ENCODE results near the gene SH3BGRL3. TPM values are rescaled to one million over a fixed set of nuclear protein-coding genes. Genes with fewer than 3 reads are reported as not detected.
A peak's percentile ranks its signal among the peaks of the same experiment; 100 is the strongest.

SH3BGRL3 gene
- total and polyA plus RNA-seq, 2 experiments from 2014 or later: 240 to 2,795 TPM

GRCh38 chr1:26278724-26279455 is 996 bp upstream of the SH3BGRL3 start:
- WGBS, 2 experiments (ENCODE audit: low coverage in 1 of 2, low lambda C conversion rate in 2 of 2, missing lambda C conversion rate in 2 of 2): 7 to 15% methylated on average over 9 of the region's 9 CpGs
- H3K9ac ChIP-seq: peak overlapping the region; percentile 87
- peak overlapping the region; percentile 85 for H3K4me3 ChIP-seq
- peak; percentile 97 for DNase-seq
- no peaks in the 10 kb centered on the region for H3K9me3 ChIP-seq (ENCODE audit: low read depth)
- H2AFZ ChIP-seq: no peak overlapping the region
- peaks cover 73% of the 10 kb centered on the region for H3K4me1 ChIP-seq (ENCODE audit: insufficient read depth)
- peaks cover 34% of the 10 kb centered on the region for H3K79me2 ChIP-seq (ENCODE audit: insufficient read depth)
- H3K27me3 ChIP-seq (replicated peaks; ENCODE audit: insufficient read depth): no peaks in the 10 kb centered on the region
- H3K36me3 ChIP-seq (ENCODE audit: low read depth): 0 out of 2 replicates have a peak, but pooled peaks cover 8% of the 10 kb centered on the region
- no peaks in the 10 kb centered on the region for H3K9me2 ChIP-seq (ENCODE audit: insufficient read depth)
- in situ Hi-C loops (cut with MboI): no loop called here
- H3K27ac ChIP-seq: peak overlapping the region; percentile 95
- TF ChIP-seq EZH2 (IDR thresholded peaks at IDR 0.05; ENCODE audit: insufficient read depth, poor library complexity, severe bottlenecking) (no peak), EZH2phosphoT487 (IDR thresholded peaks at IDR 0.05; ENCODE audit: insufficient read depth, low read depth) (no peak)
- peaks cover 3% of the 10 kb centered on the region; the same call in 1 of the 2 replicates for H4K20me1 ChIP-seq (ENCODE audit: insufficient read depth)
- peak overlapping the region; percentile 90 for H3K4me2 ChIP-seq (ENCODE audit: unreplicated experiment)
- peaks cover 78% of the 10 kb centered on the region for H3F3A ChIP-seq (ENCODE audit: insufficient read depth)

- WGBS, 2 experiments (ENCODE audit: low coverage in 1 of 2, low lambda C conversion rate in 2 of 2, missing lambda C conversion rate in 2 of 2): 5 to 16% methylated on average over 8 to 19 of the region's 20 CpGs
- Histone ChIP-seq H3K36me3 (ENCODE audit: low read depth) (0 out of 2 replicates have a peak, but pooled peaks cover 8% of the 10 kb centered on the region), H3K9me3 (ENCODE audit: low read depth) (no peaks in the 10 kb centered on the region), H3K4me3 (peak overlapping the region; percentile 85), H4K20me1 (ENCODE audit: insufficient read depth) (peaks cover 3% of the 10 kb centered on the region; the same call in 1 of the 2 replicates), H3K9me2 (ENCODE audit: insufficient read depth) (no peaks in the 10 kb centered on the region), H3K27ac (peak overlapping the region; percentile 95), H2AFZ (no peak overlapping the region), H3F3A (ENCODE audit: insufficient read depth) (peaks cover 69% of the 10 kb centered on the region), H3K4me1 (ENCODE audit: insufficient read depth) (peaks cover 76% of the 10 kb centered on the region), H3K79me2 (ENCODE audit: insufficient read depth) (peaks cover 34% of the 10 kb centered on the region), H3K9ac (peak overlapping the region; percentile 87), H3K27me3 (replicated peaks; ENCODE audit: insufficient read depth) (no peaks in the 10 kb centered on the region), H3K4me2 (ENCODE audit: unreplicated experiment) (peak overlapping the region; percentile 90)
- in situ Hi-C loops (cut with MboI): no loop called here
- DNase-seq: peak; percentile 80
- no peak for TF ChIP-seq EZH2 (IDR thresholded peaks at IDR 0.05; ENCODE audit: insufficient read depth, poor library complexity, severe bottlenecking)
Measured at GRCh38 chr1:26280333-26281042, 602 bp downstream of the SH3BGRL3 start.

GRCh38 chr1:26281091-26281958 is 1.4 kb downstream of the SH3BGRL3 start:
- in situ Hi-C loops (cut with MboI): no loop called here
- TF ChIP-seq EZH2 (IDR thresholded peaks at IDR 0.05; ENCODE audit: insufficient read depth, poor library complexity, severe bottlenecking): no peak
- TF ChIP-seq EZH2phosphoT487 (IDR thresholded peaks at IDR 0.05; ENCODE audit: insufficient read depth, low read depth): no peak
- Histone ChIP-seq H3K4me1 (ENCODE audit: insufficient read depth) (peaks cover 70% of the 10 kb centered on the region), H4K20me1 (ENCODE audit: insufficient read depth) (peaks cover 3% of the 10 kb centered on the region; the same call in 1 of the 2 replicates), H3K27ac (peak overlapping the region; percentile 95), H3K9ac (peak overlapping the region; percentile 87), H3K4me3 (peak overlapping the region; percentile 85), H3K9me2 (ENCODE audit: insufficient read depth) (no peaks in the 10 kb centered on the region), H3K79me2 (ENCODE audit: insufficient read depth) (peaks cover 34% of the 10 kb centered on the region), H3K27me3 (replicated peaks; ENCODE audit: insufficient read depth) (no peaks in the 10 kb centered on the region), H3K36me3 (ENCODE audit: low read depth) (0 out of 2 replicates have a peak, but pooled peaks cover 8% of the 10 kb centered on the region), H3K9me3 (ENCODE audit: low read depth) (no peaks in the 10 kb centered on the region), H3K4me2 (ENCODE audit: unreplicated experiment) (peak overlapping the region; percentile 90), H3F3A (ENCODE audit: insufficient read depth) (peaks cover 70% of the 10 kb centered on the region), H2AFZ (no peak overlapping the region)
- 76 to 81% methylated on average over 5 of the region's 5 CpGs for WGBS, 2 experiments (ENCODE audit: low coverage in 1 of 2, low lambda C conversion rate in 2 of 2, missing lambda C conversion rate in 2 of 2)
- peak; percentile 61 for DNase-seq

- Histone ChIP-seq H4K20me1 (ENCODE audit: insufficient read depth) (peaks cover 3% of the 10 kb centered on the region; the same call in 1 of the 2 replicates), H3K9me3 (ENCODE audit: low read depth) (no peaks in the 10 kb centered on the region), H3K4me1 (ENCODE audit: insufficient read depth) (peaks cover 63% of the 10 kb centered on the region), H2AFZ (no peak overlapping the region), H3K9me2 (ENCODE audit: insufficient read depth) (no peaks in the 10 kb centered on the region), H3K36me3 (ENCODE audit: low read depth) (0 out of 2 replicates have a peak, but pooled peaks cover 8% of the 10 kb centered on the region), H3K27ac (peak overlapping the region; percentile 95), H3K4me2 (ENCODE audit: unreplicated experiment) (peak overlapping the region; percentile 90), H3F3A (ENCODE audit: insufficient read depth) (peaks cover 70% of the 10 kb centered on the region), H3K27me3 (replicated peaks; ENCODE audit: insufficient read depth) (no peaks in the 10 kb centered on the region), H3K79me2 (ENCODE audit: insufficient read depth) (peaks cover 34% of the 10 kb centered on the region), H3K4me3 (peak overlapping the region; percentile 85), H3K9ac (peak overlapping the region; percentile 87)
- WGBS, 2 experiments (ENCODE audit: low coverage in 1 of 2, low lambda C conversion rate in 2 of 2, missing lambda C conversion rate in 2 of 2): 9 to 16% methylated on average over 11 to 13 of the region's 15 CpGs
- TF ChIP-seq EZH2 (IDR thresholded peaks at IDR 0.05; ENCODE audit: insufficient read depth, poor library complexity, severe bottlenecking): no peak
- TF ChIP-seq EZH2phosphoT487 (IDR thresholded peaks at IDR 0.05; ENCODE audit: insufficient read depth, low read depth): no peak
- peak; percentile 38 for DNase-seq
- in situ Hi-C loops (cut with MboI): no loop called here
Measured at GRCh38 chr1:26281971-26282370, 2.1 kb downstream of the SH3BGRL3 start.

Data from GM23248 (cell line).